ENCODE results near the gene CD320.

The CD320 gene

GRCh38 chr19:8311461-8312260 lies 3.5 kb upstream of the CD320 start:
- TF ChIP-seq CTCF (IDR thresholded peaks at IDR 0.05; ENCODE audit: low read depth, low read length, missing control alignments), result no peak
- no peak overlapping the region for H3K4me3 ChIP-seq (replicated peaks; ENCODE audit: low read depth, low read length)
- DNase-seq (ENCODE audit: extremely low read depth, low read depth), result no peak

GRCh38 chr19:8310342-8311055 lies 2.3 kb upstream of the CD320 start:
- H3K4me3 ChIP-seq (replicated peaks; ENCODE audit: low read depth, low read length), result no peak overlapping the region
- no peak for TF ChIP-seq CTCF (IDR thresholded peaks at IDR 0.05; ENCODE audit: low read depth, low read length, missing control alignments)
- no peak for DNase-seq (ENCODE audit: extremely low read depth, low read depth)

- TF ChIP-seq CTCF (IDR thresholded peaks at IDR 0.05; ENCODE audit: low read depth, low read length, missing control alignments), result no peak
- DNase-seq (ENCODE audit: extremely low read depth, low read depth), result no peak
- H3K4me3 ChIP-seq (replicated peaks; ENCODE audit: low read depth, low read length), result peak overlapping the region; percentile 68
Measured at GRCh38 chr19:8308891-8309291, 733 bp upstream of the CD320 start.

- TF ChIP-seq CTCF (IDR thresholded peaks at IDR 0.05; ENCODE audit: low read depth, low read length, missing control alignments), result no peak
- peak overlapping the region; percentile 68 for H3K4me3 ChIP-seq (replicated peaks; ENCODE audit: low read depth, low read length)
- DNase-seq (ENCODE audit: extremely low read depth, low read depth), result no peak
Measured at GRCh38 chr19:8307400-8307964, 676 bp downstream of the CD320 start.

- H3K4me3 ChIP-seq (replicated peaks; ENCODE audit: low read depth, low read length), result peak overlapping the region; percentile 68
- no peak for TF ChIP-seq CTCF (IDR thresholded peaks at IDR 0.05; ENCODE audit: low read depth, low read length, missing control alignments)
- DNase-seq (ENCODE audit: extremely low read depth, low read depth), result no peak
Measured at GRCh38 chr19:8306235-8307054, 1.7 kb downstream of the CD320 start.

GRCh38 chr19:8305798-8306197 lies 2.4 kb downstream of the CD320 start:
- H3K4me3 ChIP-seq (replicated peaks; ENCODE audit: low read depth, low read length), result no peak overlapping the region
- TF ChIP-seq CTCF (IDR thresholded peaks at IDR 0.05; ENCODE audit: low read depth, low read length, missing control alignments), result no peak
- no peak for DNase-seq (ENCODE audit: extremely low read depth, low read depth)
